Vagina (tissue), 2 donors: ENCODE results near the gene SLC48A1. TPM values are rescaled to one million over a fixed set of nuclear protein-coding genes. Genes with fewer than 3 reads are reported as not detected.

Experiments
- DNase-seq, 2 donors: peaks; one replicate each; pipeline ENCODE4 v3.0.0-alpha.2; 2017; ENCODE audit errors: extremely low spot score in 2 of 2
- H3K27ac ChIP-seq: fragments of 200-600 bp; sonication (generic); one replicate; pipeline ENCODE4 v1.5.1; 2019
- H3K27me3 ChIP-seq: fragments of 200-600 bp; sonication (generic); one replicate; pipeline ENCODE4 v1.5.1; 2019
- H3K36me3 ChIP-seq, 2 donors: fragments of 200-600 bp; sonication (generic); one replicate each; pipeline ENCODE4 v1.5.1; 2017 to 2019
- H3K4me1 ChIP-seq: fragments of 200-600 bp; sonication (generic); one replicate; pipeline ENCODE4 v1.5.1; 2019
- H3K4me3 ChIP-seq, 2 donors: fragments of 200-600 bp; sonication (generic); 1 replicate in 1 of 2; 2 replicates in 1 of 2; pipeline ENCODE4 v1.5.1; 2016 to 2019
- H3K9me3 ChIP-seq: fragments of 200-600 bp; sonication (generic); one replicate; pipeline ENCODE4 v1.5.1; 2019
- CTCF ChIP-seq, 3 experiments: fragments of 450-650 bp in 2 of 3; fragments of 200-600 bp in 1 of 3; sonication (generic) in 1 of 3; IDR thresholded peaks; one replicate each; pipeline ENCODE4 v1.5.1; 2017 to 2019; ENCODE audit warnings: antibody characterized with exemption in 3 of 3, mild to moderate bottlenecking in 2 of 3, moderate library complexity in 2 of 3
- POLR2A ChIP-seq, 2 donors: fragments of 450-650 bp; IDR thresholded peaks; one replicate each; pipeline ENCODE4 v1.6.1; 2017; ENCODE audit warnings: antibody characterized with exemption in 2 of 2, mild to moderate bottlenecking in 2 of 2, moderate library complexity in 2 of 2
- POLR2AphosphoS5 ChIP-seq, 2 donors: sonication (generic); formaldehyde crosslinking; IDR thresholded peaks; one replicate each; pipeline ENCODE4 v1.9.0; 2017; ENCODE audit warnings: antibody characterized with exemption in 2 of 2, mild to moderate bottlenecking in 2 of 2, low read depth in 1 of 2; ENCODE audit not compliant: insufficient read depth in 1 of 2
- intact Hi-C: fragments of 100-400 bp; cut with DNase I; formaldehyde crosslinking; loops from one replicate; pipeline ENCODE4 v1.15.1; 2023
- total RNA-seq: library from RNA; depleted of rRNA; stranded (reverse); fragments of >200 nt; gene quantifications from one replicate; pipeline ENCODE4 v1.2.3, GENCODE V29; 2016

Gene SLC48A1
- total RNA-seq, result 20.9 TPM

GRCh38 chr12:47773062-47773857 lies at the start of gene SLC48A1:
SLC48A1 (plus strand) TSS chr12:47773238; CDS start chr12:47773305, 67 bp downstream.
- Histone ChIP-seq H3K4me3 (peak within 1 kb of the TSS; percentile 67 to 98), H3K9me3 (no peaks in the 10 kb centered on the region), H3K27me3 (no peaks in the 10 kb centered on the region), H3K27ac (peak within 1 kb of the TSS; percentile 73), H3K4me1 (peaks cover 53% of the 10 kb centered on the region), H3K36me3 (no peaks in the 10 kb centered on the region)
- intact Hi-C loops, result no loop called here
- no peak for DNase-seq
- peak in 1 of 2 donors; percentile 8 for TF ChIP-seq POLR2A (IDR thresholded peaks at IDR 0.05)
- peak in 1 of 3 experiments; percentile 2 for TF ChIP-seq CTCF (IDR thresholded peaks at IDR 0.05)
- TF ChIP-seq POLR2AphosphoS5 (IDR thresholded peaks at IDR 0.05; ENCODE audit: insufficient read depth in 1 of 2, low read depth in 1 of 2), result no peak

GRCh38 chr12:47725091-47725772 lies 47.8 kb upstream of the SLC48A1 start, which contains the start of gene ENDOU:
ENDOU (minus strand) TSS chr12:47725490; CDS start chr12:47725413, 77 bp downstream.
- peak within 1 kb of the TSS in 1 of 2 donors; percentile 13 for H3K4me3 ChIP-seq
- no peaks in the 10 kb centered on the region for H3K9me3 ChIP-seq
- no peak for DNase-seq
- TF ChIP-seq POLR2A (IDR thresholded peaks at IDR 0.05) (no peak), POLR2AphosphoS5 (IDR thresholded peaks at IDR 0.05; ENCODE audit: insufficient read depth in 1 of 2, low read depth in 1 of 2) (no peak), CTCF (IDR thresholded peaks at IDR 0.05) (no peak)
- H3K36me3 ChIP-seq, result no peaks in the 10 kb centered on the region
- H3K27me3 ChIP-seq, result no peaks in the 10 kb centered on the region
- intact Hi-C loops, result no loop called here
- H3K4me1 ChIP-seq, result peaks cover 11% of the 10 kb centered on the region
- H3K27ac ChIP-seq, result no peak within 1 kb of the TSS

GRCh38 chr12:47725893-47726292 lies 47.1 kb upstream of the SLC48A1 start:
- H3K4me1 ChIP-seq, result peaks cover 11% of the 10 kb centered on the region

GRCh38 chr12:47729233-47729632 lies 43.8 kb upstream of the SLC48A1 start:
- no peak for DNase-seq
- Histone ChIP-seq H3K4me1 (peaks cover 18% of the 10 kb centered on the region), H3K36me3 (no peaks in the 10 kb centered on the region), H3K9me3 (no peaks in the 10 kb centered on the region), H3K4me3 (no peak overlapping the region), H3K27ac (no peak overlapping the region), H3K27me3 (no peaks in the 10 kb centered on the region)
- no peak for TF ChIP-seq POLR2A (IDR thresholded peaks at IDR 0.05)
- no peak for TF ChIP-seq CTCF (IDR thresholded peaks at IDR 0.05)
- no peak for TF ChIP-seq POLR2AphosphoS5 (IDR thresholded peaks at IDR 0.05; ENCODE audit: insufficient read depth in 1 of 2, low read depth in 1 of 2)
- intact Hi-C loops, result no loop called here

More at GRCh38 chr12:47725893-47726292, 47.1 kb upstream of the SLC48A1 start:
- no peaks in the 10 kb centered on the region for H3K36me3 ChIP-seq
- intact Hi-C loops, result no loop called here
- H3K27ac ChIP-seq, result no peak overlapping the region
- H3K9me3 ChIP-seq, result no peaks in the 10 kb centered on the region
- H3K4me3 ChIP-seq, result no peak overlapping the region
- no peak for TF ChIP-seq POLR2AphosphoS5 (IDR thresholded peaks at IDR 0.05; ENCODE audit: insufficient read depth in 1 of 2, low read depth in 1 of 2)
- no peaks in the 10 kb centered on the region for H3K27me3 ChIP-seq
- no peak for DNase-seq

- Histone ChIP-seq H3K4me3 (no peak overlapping the region), H3K4me1 (peaks cover 29% of the 10 kb centered on the region), H3K27me3 (no peaks in the 10 kb centered on the region), H3K9me3 (no peaks in the 10 kb centered on the region), H3K27ac (peak overlapping the region; percentile 30), H3K36me3 (no peaks in the 10 kb centered on the region)
- intact Hi-C loops, result no loop called here
- DNase-seq, result no peak
- no peak for TF ChIP-seq POLR2AphosphoS5 (IDR thresholded peaks at IDR 0.05; ENCODE audit: insufficient read depth in 1 of 2, low read depth in 1 of 2)
- no peak for TF ChIP-seq CTCF (IDR thresholded peaks at IDR 0.05)
- TF ChIP-seq POLR2A (IDR thresholded peaks at IDR 0.05), result no peak
Measured at GRCh38 chr12:47730341-47730744, 42.7 kb upstream of the SLC48A1 start.
